ENCODE results near the gene ADGB.

- no peak for TF ChIP-seq CTCF (IDR thresholded peaks at IDR 0.05; ENCODE audit: insufficient read depth, low read length, poor library complexity, severe bottlenecking)
- no peak for TF ChIP-seq EZH2phosphoT487 (conservative IDR thresholded peaks at IDR 0.05; ENCODE audit: low read length)
Observed at GRCh38 chr6:146682919-146683318, 84.1 kb downstream of the ADGB start.
